PFSK-1 (cell line): ENCODE measurements around the gene SLC35A4.

Experiments
- FOXP2 ChIP-seq: optimal IDR thresholded peaks from 2 replicates; pipeline ENCODE3; 2011; ENCODE audit warnings: borderline replicate concordance, control low read depth, inconsistent platforms; ENCODE audit not compliant: insufficient read depth; ENCODE audit errors: extremely low read length, extremely low read depth
- POLR2AphosphoS5 ChIP-seq: IDR thresholded peaks from 2 replicates; pipeline ENCODE4 v1.6.1; 2012; ENCODE audit warnings: low read depth, mild to moderate bottlenecking, control low read depth, low read length, moderate library complexity
- SIN3A ChIP-seq: IDR thresholded peaks from 2 replicates; pipeline ENCODE4 v1.6.1; 2012; ENCODE audit warnings: mild to moderate bottlenecking, low read length, moderate library complexity, borderline replicate concordance; ENCODE audit not compliant: insufficient read depth
- TAF1 ChIP-seq: IDR thresholded peaks from 2 replicates; pipeline ENCODE4 v1.6.1; 2012; ENCODE audit warnings: low read length, control low read depth, borderline replicate concordance; ENCODE audit not compliant: insufficient read depth
- TF ChIP-seq, protein P1 (sequence below), 2 experiments: IDR thresholded peaks; 2 replicates each; pipeline versions ENCODE4 v1.6.1 to v1.8.0; 2011 to 2012; ENCODE audit warnings: low read depth in 2 of 2, low read length in 2 of 2, control low read depth in 1 of 2, inconsistent platforms in 1 of 2, mild to moderate bottlenecking in 1 of 2, moderate library complexity in 1 of 2; ENCODE audit not compliant: insufficient read depth in 1 of 2

SLC35A4 gene

DNA sequence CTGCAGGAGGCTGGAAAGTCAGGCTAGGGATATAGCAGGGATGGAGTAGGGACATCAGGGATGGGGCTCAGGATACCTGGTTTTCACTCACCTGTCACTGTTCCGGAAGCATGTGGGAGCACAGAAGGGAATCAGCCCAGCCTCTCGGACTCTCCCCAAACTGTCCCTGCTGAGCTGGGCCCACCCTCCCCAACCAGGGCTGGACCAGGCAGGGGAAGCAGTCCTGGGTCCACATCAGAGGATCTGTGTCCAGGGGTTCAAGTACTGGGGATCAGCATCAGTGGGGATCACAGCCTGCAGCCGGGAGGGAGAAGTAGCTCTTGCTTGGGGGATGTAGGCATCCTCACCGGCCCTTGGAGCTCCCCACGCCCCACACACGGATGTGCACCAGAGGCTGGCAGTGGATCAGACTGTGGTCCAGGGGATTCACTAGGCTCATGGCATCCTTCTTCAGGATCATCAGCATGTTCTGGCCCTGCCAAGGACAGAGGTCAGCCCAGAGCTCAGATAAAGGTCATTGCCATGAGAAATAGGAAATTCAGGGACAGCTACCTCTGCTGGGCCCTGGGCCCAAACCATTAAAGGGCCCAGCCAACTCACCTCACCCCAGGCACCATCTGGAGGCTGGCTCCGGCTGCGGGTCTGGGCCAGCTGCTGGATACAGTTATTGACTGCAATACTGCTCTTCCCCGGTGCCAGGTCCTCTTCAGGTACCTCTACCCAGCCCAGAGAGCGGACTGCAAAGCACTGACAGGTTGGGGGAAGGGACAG is 2.7 kb upstream of the SLC35A4 start:
- TF ChIP-seq, protein P1, sequence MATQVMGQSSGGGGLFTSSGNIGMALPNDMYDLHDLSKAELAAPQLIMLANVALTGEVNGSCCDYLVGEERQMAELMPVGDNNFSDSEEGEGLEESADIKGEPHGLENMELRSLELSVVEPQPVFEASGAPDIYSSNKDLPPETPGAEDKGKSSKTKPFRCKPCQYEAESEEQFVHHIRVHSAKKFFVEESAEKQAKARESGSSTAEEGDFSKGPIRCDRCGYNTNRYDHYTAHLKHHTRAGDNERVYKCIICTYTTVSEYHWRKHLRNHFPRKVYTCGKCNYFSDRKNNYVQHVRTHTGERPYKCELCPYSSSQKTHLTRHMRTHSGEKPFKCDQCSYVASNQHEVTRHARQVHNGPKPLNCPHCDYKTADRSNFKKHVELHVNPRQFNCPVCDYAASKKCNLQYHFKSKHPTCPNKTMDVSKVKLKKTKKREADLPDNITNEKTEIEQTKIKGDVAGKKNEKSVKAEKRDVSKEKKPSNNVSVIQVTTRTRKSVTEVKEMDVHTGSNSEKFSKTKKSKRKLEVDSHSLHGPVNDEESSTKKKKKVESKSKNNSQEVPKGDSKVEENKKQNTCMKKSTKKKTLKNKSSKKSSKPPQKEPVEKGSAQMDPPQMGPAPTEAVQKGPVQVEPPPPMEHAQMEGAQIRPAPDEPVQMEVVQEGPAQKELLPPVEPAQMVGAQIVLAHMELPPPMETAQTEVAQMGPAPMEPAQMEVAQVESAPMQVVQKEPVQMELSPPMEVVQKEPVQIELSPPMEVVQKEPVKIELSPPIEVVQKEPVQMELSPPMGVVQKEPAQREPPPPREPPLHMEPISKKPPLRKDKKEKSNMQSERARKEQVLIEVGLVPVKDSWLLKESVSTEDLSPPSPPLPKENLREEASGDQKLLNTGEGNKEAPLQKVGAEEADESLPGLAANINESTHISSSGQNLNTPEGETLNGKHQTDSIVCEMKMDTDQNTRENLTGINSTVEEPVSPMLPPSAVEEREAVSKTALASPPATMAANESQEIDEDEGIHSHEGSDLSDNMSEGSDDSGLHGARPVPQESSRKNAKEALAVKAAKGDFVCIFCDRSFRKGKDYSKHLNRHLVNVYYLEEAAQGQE (IDR thresholded peaks at IDR 0.05; ENCODE audit: insufficient read depth in 1 of 2, low read depth in 2 of 2, low read length in 2 of 2) = no peak
- TF ChIP-seq FOXP2 = no peak
- TF ChIP-seq TAF1 = no peak
- TF ChIP-seq SIN3A = no peak
- no peak for TF ChIP-seq POLR2AphosphoS5

DNA sequence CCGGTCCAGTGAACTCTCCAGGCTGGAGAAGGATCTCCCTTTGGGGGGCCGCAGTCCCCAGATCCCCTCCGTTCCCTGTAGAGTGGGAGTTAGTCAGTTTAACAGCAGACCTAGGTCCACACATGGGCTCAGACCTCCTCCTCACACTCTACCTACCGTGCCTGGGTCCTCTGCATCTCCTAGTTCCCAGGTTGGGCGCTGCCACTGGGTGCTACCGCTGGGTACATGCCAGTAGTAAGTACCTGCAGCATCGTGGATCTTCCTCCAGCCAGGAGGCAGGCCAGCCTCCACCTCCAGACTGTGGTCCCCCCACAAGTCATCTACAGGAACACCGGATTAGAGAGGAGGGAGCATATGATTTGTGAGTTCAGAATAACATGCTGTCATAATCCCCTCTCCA is 1.0 kb upstream of the SLC35A4 start:
- TF ChIP-seq FOXP2 = no peak

DNA sequence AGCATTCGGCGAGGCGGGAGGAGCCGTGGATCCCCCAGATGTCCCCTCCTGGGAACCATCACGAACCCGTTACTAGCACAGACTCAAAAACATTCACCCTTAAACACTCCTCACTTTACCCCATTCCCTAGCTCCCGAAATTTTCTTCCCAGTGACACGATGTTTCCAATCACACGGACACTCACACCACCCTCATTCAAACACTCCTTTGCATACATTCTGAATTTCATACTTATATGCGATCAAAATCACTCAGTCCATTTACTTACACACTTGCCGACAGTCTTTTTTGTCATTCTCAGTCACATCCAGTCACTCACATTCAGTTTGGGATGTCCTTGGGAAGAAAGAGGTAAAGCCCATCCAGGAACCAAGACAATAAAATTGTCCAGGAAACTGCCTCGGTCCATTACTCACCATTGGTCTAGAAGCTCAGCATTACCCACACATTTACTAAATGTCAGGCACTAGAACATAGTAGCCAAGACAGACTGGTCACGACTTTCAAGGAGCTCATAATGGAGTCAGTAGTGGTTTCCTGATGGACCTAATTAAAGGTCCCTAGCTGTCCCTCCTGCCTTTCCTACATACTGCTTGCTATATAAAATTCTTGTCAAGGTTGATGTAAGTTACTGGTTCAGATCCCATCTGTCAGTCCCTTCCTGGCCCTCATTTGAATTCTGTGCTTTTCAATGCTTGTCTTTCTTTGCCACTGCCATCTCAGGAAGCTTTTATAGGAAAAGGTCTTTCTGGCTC is 574 bp downstream of the SLC35A4 start:
- no peak for TF ChIP-seq FOXP2
- TF ChIP-seq SIN3A = no peak
- TF ChIP-seq TAF1 = no peak
- TF ChIP-seq, protein P1 (IDR thresholded peaks at IDR 0.05; ENCODE audit: insufficient read depth in 1 of 2, low read depth in 2 of 2, low read length in 2 of 2) = no peak
- TF ChIP-seq POLR2AphosphoS5 = no peak

DNA sequence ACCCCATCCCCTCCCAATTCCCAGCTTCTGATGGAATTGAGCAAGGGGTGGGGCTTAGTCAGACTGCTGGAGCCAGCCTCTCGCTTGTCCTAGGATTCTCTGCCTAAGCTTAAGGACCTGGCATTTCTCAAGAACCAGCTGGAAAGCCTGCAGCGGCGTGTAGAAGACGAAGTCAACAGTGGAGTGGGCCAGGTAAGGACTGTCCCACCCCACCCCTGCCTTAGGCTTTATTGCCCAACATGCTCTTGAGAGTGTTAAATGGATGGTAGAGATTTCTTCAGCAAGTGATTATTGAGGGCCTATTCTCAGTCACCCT is 1.1 kb downstream of the SLC35A4 start:
- TF ChIP-seq SIN3A = no peak
- no peak for TF ChIP-seq TAF1
- TF ChIP-seq, protein P1 (IDR thresholded peaks at IDR 0.05; ENCODE audit: insufficient read depth in 1 of 2, low read depth in 2 of 2, low read length in 2 of 2) = no peak
- no peak for TF ChIP-seq FOXP2
- no peak for TF ChIP-seq POLR2AphosphoS5

DNA sequence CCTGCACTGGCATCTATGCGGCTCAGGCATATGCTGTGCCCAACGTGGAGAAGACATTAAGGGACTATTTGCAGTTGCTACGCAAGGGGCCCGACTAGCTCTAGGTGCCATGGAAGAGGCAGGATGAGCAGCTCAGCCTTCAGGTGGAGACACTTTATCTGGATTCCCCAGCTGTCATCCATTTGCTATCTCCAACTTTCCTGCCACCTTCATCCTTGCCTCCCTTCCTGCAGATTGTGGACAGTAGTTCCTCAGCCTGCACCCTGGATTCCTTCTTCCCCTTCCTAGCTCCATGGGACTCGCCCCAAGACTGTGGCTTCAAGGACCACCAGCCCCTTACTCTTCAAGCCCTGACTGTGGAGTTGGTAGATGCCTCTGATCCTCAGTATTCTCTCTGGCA is 2.0 kb downstream of the SLC35A4 start:
- TF ChIP-seq, protein P1 (IDR thresholded peaks at IDR 0.05; ENCODE audit: insufficient read depth in 1 of 2, low read depth in 2 of 2, low read length in 2 of 2) = no peak
- no peak for TF ChIP-seq TAF1
- no peak for TF ChIP-seq POLR2AphosphoS5
- TF ChIP-seq SIN3A = no peak
- no peak for TF ChIP-seq FOXP2
